HG03097 (cell line): ENCODE measurements around the gene JAKMIP3.
A peak's percentile ranks its signal among the peaks of the same experiment; 100 is the strongest.

Experiments used
- ATAC-seq: cut with Tn5 transposase; IDR thresholded peaks from one replicate; pipeline ENCODE4 v1.9.1; 2021; ENCODE audit not compliant: unreplicated experiment, low FRiP score

Gene JAKMIP3

DNA sequence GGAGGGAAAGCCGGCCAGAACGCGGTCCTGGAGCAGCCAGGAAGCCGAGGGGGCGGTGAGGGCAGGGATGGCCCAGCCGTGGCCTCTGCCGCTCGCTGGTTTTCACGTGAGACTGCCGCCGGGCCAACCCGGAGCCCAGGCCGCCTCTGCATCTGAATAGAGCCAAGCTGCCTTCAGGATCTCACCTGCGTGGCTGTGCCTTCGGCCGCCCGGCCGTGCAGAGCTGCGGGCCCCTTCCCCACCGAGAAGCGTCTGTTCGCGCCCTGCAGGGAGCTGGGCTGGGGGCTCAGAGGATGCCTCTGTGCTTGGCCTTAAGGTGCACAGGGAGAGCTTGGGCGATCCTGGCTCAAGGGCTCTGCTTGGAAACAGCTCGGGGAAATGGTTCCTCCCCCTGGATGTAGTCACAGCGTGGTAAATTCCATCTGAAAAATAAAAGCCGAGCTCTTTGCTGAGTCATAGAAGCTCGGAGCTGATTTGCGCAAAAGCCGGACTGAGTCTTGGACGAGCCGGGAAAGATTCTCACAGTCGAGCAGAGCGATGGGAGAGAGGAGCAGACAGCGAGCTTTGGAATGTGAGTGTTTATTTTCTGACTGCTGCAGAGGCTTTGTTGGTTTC, at the start of gene JAKMIP3:
Gene JAKMIP3 (plus strand): TSS at position 456 of the 615 bp plus-strand sequence. CDS start 38,863 bp downstream, outside the sequence.
- ATAC-seq: no peak

DNA sequence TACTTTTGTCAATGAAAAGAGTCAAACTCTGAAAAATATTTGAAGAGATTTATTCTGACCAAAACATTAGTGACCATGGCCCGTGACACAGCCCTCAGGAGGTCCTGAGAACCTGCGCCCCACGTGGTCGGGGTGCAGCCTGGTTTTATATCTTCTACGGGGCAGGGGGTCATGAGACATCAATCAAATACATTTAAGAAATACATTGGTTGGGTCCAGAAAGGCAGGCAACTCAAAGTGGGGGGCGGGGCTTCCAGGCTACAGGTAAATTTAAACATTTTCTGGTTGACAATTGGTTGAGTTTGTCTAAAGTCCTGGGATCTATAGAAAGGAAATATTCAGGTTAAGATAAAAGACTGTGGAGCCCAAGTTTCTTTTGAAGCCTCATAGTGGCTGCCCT, 49.2 kb upstream of the JAKMIP3 start:
- ATAC-seq: no peak

- ATAC-seq: no peak
These were observed 47.3 kb upstream of the JAKMIP3 start for GRCh38 chr10:132018446-132018845.

- no peak for ATAC-seq
These were observed 46.4 kb upstream of the JAKMIP3 start for GRCh38 chr10:132019366-132019765.

GRCh38 chr10:132020456-132020855, 45.3 kb upstream of the JAKMIP3 start:
- ATAC-seq: no peak

- no peak for ATAC-seq
These were observed 44.7 kb upstream of the JAKMIP3 start for GRCh38 chr10:132021046-132021445.

GRCh38 chr10:132021504-132022143, 44.1 kb upstream of the JAKMIP3 start:
- no peak for ATAC-seq

DNA sequence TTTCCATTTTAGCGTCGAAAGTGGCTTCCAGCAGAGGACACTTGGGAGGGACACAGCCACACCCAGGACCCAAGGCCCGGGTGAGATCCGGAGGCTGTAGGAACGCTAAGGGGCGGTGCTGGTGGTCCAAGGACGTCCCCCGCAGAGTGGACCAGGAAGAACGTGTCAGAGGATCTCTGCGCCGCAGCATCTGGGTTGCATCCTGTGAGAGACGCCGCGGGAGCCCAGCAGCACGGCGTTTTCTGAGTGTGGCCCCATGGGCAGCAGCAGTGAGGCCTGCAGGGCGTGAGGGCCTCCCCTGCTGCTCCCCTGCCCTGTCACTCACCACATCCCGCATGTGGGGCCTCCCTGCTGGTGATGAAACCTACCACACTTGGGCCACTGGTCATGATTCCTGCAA, 43.5 kb upstream of the JAKMIP3 start:
- ATAC-seq: no peak

DNA sequence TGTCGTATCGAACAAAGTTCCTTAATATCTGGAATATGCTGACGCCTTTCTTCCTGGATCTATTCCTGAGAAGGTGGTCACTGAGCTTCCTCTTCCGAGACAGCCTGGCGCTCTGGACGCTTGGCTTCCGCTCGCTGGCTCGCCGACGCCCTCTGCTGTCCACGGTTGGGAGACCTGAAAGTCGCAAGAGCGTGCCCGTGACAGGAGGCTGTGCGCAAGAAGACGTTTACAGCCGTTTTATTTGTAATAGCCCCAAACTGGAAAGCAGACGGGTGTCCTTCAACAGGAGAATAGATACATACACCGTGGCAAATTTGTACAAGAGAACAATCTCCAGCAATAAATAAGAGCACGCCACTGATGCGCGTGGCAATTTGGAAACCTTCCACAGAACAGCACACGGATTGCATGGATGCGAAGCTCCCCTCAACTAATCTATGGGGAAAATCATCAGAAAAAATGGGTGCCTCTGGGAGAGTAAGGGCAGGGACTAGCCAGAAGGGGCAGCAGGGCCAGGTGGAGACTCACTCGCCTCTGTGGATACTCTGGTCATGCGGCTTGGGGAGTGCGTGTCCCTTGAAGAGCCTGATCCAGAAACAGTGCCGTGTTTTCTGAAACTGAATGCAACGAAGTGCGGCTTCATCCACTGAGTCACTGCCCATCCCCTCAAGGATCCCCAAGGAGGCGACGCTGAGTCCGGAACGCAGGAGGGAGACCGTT, 42.5 kb upstream of the JAKMIP3 start:
- peak; percentile 79 for ATAC-seq

DNA sequence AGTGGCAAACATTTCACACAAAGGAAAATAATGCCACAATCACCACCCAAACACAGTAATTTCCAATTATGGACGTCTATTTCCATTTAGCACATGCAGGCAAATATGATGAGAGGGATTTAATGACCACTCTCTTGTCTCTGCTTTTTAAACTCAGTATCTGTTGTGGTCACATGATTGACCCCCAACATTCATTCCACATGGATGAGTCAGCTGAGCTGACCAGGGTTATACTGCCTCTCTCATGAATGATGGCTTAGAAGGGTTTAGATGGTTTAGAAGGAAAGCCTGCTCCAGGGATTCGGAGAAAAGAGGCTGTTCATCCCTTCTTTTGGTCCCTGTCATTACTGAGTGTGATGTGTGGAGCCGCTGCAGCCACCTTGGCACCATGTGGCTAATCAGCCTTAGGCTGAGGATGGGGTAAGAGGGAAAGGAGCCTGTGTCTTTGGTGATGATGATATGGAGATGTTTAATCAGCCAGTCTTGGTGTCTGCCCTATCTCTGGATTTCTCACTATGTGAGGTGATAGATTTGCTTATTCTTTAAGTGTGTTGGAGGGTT, 38.2 kb upstream of the JAKMIP3 start:
- ATAC-seq: no peak

DNA sequence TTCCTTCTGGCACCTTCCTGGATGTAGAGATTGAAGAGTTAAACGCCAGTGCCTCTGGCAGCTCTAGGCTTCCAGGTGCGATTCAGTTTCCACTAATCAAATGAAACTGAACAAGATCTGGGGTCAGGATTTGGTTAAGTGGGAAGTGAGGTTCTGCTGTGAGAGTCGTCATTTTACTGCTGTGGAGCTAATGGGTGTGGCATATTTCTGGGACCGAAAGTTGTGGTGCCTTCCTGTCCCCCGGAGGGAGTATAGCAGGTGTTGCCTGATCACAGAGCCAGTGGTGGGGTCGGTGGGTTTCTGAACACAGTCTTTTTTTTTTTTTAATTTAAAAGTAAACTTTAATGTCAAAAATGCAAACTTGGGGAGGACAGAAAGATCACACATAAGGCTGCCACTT, 37.0 kb upstream of the JAKMIP3 start:
- no peak for ATAC-seq

DNA sequence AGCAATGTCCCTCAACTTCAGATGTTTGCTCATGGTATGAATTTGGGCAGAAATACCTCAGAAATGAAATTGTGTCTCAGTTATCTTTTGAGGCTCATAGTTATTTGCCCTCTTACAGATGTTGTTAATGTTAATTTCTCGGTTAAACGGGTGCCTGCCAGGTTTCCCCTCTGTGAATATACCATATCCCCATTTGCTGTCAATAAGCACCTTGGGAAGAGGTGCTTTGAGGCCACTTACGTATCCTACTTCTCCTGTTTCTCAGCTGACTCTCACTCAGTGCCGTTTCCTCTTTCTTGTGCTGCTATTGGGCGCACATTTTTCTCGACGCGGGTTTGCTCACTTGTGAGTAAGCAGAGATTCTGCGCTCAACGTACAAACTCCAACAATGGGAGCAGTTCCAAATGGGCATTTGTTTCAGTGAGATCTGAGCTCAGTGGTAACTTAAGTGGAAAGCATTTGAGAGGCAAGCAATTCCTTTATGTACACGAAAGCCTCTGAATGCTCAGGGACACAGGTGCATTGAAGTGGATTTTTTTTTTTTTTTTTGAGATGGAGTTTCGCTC, 34.8 kb upstream of the JAKMIP3 start:
- ATAC-seq: no peak

DNA sequence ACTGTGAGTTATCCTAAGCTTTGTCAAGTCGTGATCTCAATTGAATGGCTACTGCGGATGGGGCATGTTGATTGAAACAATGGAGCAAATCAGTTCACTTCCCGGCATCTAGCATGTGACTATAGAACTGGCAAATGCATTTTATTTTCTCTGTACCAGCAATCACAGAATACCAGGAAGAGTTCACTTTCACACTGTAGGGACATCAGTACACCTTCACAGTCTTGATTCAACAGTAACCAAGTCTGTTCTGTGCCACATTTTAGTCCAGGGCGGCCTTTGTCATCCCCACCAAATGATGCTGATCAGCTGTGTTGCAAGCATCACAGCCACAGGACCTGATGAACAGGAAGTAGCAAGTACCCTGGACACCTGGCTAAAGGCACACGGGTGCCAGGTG, 32.1 kb upstream of the JAKMIP3 start:
- ATAC-seq: no peak

- ATAC-seq: no peak
These were observed 30.3 kb upstream of the JAKMIP3 start for GRCh38 chr10:132035476-132035875.

GRCh38 chr10:132036153-132036886, 29.4 kb upstream of the JAKMIP3 start:
- ATAC-seq: no peak

DNA sequence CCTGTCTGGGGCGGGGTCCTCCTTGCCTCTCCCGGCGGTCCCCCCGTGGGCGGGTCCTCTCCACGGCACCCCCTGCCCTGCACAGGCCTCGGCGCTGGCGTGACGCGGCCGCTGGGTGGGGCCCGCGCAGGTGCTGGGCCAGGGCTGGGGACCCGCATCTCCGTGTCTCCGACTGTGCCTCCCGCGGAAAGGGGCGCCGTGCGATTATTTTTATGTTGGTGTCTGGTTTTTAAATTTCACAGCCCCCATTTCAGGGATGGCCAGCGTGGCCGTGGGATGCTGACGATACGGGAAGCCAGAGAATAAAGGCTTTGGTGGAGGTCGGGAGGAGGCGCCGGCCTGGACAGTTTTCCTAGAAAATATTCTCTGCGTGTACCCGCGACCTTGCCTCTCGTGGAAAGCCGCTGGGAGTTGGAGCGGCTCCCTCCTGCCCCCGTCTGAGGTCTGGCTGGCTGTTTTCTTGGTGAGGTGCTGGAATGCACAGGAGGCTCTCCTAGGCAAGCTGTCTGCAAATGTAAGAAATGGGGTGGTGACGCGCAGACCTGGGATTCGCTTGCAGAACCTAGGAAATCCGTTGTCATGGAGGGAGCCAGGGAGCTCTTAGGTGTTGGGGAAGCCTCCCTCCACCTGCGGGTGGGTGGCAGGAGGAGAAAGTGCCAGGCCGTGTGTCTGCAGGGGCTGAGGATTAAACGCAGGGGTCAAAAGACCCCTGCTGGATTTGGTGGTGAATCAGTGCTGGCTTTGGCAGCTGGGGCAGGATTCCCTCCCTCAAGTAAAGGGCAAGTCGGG, 28.7 kb upstream of the JAKMIP3 start:
- ATAC-seq: no peak

DNA sequence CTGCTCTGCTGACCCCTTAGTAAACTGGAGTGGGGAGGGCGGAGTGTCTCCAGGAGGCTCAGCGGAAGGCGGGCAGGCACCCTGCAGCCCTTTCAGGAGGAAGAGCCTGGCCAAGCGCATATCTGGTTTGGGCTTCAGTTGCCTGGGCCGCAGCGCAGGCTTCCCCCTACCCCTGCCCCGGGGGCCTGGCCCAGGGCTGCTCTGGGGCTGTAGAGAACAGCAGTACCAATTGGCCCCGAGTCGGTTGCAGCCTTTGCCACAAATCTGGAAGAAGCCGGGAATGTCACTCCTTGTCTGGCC, 28.1 kb upstream of the JAKMIP3 start:
- ATAC-seq: no peak

DNA sequence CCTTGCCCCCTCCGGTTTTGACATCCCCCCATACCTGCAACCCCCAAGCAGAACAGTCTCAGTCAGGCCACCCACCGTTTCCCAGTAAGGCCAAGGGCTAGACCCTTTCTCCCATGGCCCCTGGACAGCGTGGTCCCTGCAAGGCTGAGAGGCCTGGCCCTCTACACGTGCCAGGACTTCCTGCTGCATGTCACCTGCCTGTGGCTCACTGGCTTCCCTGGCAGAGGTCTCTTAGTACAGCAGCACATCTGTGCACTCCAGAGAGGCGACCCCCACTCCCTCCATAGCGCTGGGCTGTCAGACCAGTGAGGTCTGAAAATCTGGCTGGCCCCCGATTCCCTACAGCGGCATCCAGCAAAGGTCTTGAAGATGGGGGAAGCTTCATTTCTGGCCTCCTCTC, 26.4 kb upstream of the JAKMIP3 start:
- ATAC-seq: no peak

GRCh38 chr10:132040046-132040445, 25.7 kb upstream of the JAKMIP3 start:
- no peak for ATAC-seq

- no peak for ATAC-seq
These were observed 24.4 kb upstream of the JAKMIP3 start for GRCh38 chr10:132041340-132041739.
